ENCODE results near the gene RPN1.
"Not testable (repeated sequence)": the region's sequence is repeated elsewhere in the genome, so short reads cannot be mapped to it uniquely, and the experiment has no call there.

Gene RPN1

GRCh38 chr3:128610451-128611070, 40.1 kb downstream of the RPN1 start:
- DNase-seq = no peak

- no peak for DNase-seq
Measured at GRCh38 chr3:128609294-128609693, 41.3 kb downstream of the RPN1 start.

- DNase-seq = peak in 2 of 56 donors; percentile 9 to 37
Measured at GRCh38 chr3:128607710-128608048, 42.9 kb downstream of the RPN1 start.

- no peak for DNase-seq
Measured at GRCh38 chr3:128606094-128606493, 44.5 kb downstream of the RPN1 start.

- DNase-seq = no peak
Measured at GRCh38 chr3:128605091-128606046, 45.2 kb downstream of the RPN1 start.

- DNase-seq = peak in 1 of 56 donors; percentile 9
Measured at GRCh38 chr3:128603811-128604775, 46.5 kb downstream of the RPN1 start.

- no peak for DNase-seq
Measured at GRCh38 chr3:128603313-128603712, 47.3 kb downstream of the RPN1 start.

- DNase-seq = no peak
Measured at GRCh38 chr3:128598884-128599664, 51.5 kb downstream of the RPN1 start.

- DNase-seq = no peak
Measured at GRCh38 chr3:128597900-128598299, 52.7 kb downstream of the RPN1 start.

- DNase-seq = no peak
Measured at GRCh38 chr3:128592864-128593263, 57.8 kb downstream of the RPN1 start.

- no peak for DNase-seq
Measured at GRCh38 chr3:128591738-128592426, 58.7 kb downstream of the RPN1 start.

GRCh38 chr3:128590948-128591347, 59.7 kb downstream of the RPN1 start:
- DNase-seq = no peak

- not testable (repeated sequence) for DNase-seq
Measured at GRCh38 chr3:128589985-128590384, 60.6 kb downstream of the RPN1 start.

- DNase-seq = no peak
Measured at GRCh38 chr3:128588147-128588546, 62.5 kb downstream of the RPN1 start.

GRCh38 chr3:128587391-128587790, 63.2 kb downstream of the RPN1 start:
- no peak for DNase-seq

- not testable (repeated sequence) for DNase-seq
Measured at GRCh38 chr3:128586932-128587331, 63.7 kb downstream of the RPN1 start.

GRCh38 chr3:128586391-128586790, 64.2 kb downstream of the RPN1 start:
- DNase-seq = not testable (repeated sequence)

- DNase-seq = no peak
Measured at GRCh38 chr3:128585974-128586373, 64.6 kb downstream of the RPN1 start.

- no peak for DNase-seq
Measured at GRCh38 chr3:128585189-128585588, 65.4 kb downstream of the RPN1 start.

GRCh38 chr3:128584412-128585020, 66.1 kb downstream of the RPN1 start:
- peak in 52 of 56 donors; percentile 3 to 83 (median 58) for DNase-seq

Data from amygdala (tissue), 56 donors.